ENCODE results near the gene EMILIN2. TPM values are rescaled to one million over a fixed set of nuclear protein-coding genes. Genes with fewer than 3 reads are reported as not detected.

EMILIN2 gene
- total and polyA plus RNA-seq, 2 donors from 2014 or later: 4.3 to 24.0 TPM

DNA sequence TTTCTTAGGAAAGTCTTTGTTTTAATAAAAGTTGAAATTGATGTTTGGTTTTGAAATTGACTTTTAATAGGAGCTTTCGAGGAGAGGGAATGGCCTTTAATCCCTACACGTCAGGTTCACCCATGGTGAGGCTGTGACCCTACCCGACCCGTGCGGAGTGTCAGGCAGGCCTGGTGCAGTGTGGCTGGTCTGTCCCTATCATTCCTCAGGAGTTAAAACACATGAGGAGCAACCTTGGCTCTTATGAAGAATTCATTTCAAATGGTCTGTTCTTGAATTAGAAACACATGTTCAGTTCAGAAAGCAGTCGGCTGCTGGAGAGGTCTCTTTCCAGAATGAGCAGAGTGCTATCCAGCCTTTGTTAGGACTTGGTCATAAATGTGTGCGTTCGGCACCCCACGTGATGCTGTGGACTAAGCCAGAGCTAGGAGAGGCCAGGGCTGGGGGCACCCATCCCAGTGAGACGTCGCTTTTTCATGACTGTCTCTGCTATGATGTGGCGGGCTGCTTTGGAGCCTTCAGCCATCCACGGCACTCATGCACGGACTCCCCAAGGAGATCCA lies 54.7 kb downstream of the EMILIN2 start:
- Histone ChIP-seq H3K27me3 (ENCODE audit: control insufficient read depth, insufficient read depth, low read length) (no peaks in the 10 kb centered on the region), H3K4me1 (ENCODE audit: control insufficient read depth in 2 of 3, insufficient read depth in 2 of 3, low read depth in 1 of 3, low read length in 3 of 3) (no peaks in the 10 kb centered on the region), H3K27ac (ENCODE audit: low read depth in 2 of 2, low read length in 2 of 2) (no peak overlapping the region), H3K9me3 (ENCODE audit: control insufficient read depth in 2 of 3, insufficient read depth in 1 of 3, low read length in 3 of 3) (no peaks in the 10 kb centered on the region), H3K9ac (ENCODE audit: low read length in 3 of 3) (no peak overlapping the region), H3K36me3 (ENCODE audit: control insufficient read depth in 2 of 3, insufficient read depth in 3 of 3, low read length in 3 of 3) (no peaks in the 10 kb centered on the region), H3K4me3 (ENCODE audit: low read length in 3 of 3) (no peak overlapping the region)
- TF ChIP-seq, protein P1, sequence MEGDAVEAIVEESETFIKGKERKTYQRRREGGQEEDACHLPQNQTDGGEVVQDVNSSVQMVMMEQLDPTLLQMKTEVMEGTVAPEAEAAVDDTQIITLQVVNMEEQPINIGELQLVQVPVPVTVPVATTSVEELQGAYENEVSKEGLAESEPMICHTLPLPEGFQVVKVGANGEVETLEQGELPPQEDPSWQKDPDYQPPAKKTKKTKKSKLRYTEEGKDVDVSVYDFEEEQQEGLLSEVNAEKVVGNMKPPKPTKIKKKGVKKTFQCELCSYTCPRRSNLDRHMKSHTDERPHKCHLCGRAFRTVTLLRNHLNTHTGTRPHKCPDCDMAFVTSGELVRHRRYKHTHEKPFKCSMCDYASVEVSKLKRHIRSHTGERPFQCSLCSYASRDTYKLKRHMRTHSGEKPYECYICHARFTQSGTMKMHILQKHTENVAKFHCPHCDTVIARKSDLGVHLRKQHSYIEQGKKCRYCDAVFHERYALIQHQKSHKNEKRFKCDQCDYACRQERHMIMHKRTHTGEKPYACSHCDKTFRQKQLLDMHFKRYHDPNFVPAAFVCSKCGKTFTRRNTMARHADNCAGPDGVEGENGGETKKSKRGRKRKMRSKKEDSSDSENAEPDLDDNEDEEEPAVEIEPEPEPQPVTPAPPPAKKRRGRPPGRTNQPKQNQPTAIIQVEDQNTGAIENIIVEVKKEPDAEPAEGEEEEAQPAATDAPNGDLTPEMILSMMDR (IDR thresholded peaks at IDR 0.05; ENCODE audit: borderline replicate concordance, extremely low read depth, insufficient read depth): no peak
- intact Hi-C loops (cut with DNase I): no loop called here
- FAIRE-seq: no peak
- DNase-seq: peak in 3 of 5 donors; percentile 21 to 74 (median 33)

DNA sequence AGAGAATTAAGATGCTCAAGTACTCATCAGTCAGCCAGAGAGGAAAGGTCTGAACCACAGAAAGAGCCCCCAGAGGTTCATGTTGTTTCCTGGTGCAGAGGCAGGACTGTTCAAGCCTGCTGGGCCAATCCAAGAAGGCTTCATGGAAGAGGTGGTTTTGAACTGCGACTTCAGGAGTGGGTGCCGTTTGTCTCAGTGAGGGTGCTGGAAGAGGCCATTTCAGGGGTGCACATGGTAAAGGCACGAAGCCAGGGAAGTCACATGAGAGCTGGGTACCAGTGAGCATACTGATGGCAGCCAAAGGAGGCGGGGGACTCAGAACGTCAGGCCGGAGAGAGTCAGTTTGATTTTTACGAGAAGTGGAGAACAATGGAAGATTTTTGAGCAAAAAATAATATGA lies 55.5 kb downstream of the EMILIN2 start:
- Histone ChIP-seq H3K27me3 (ENCODE audit: control insufficient read depth, insufficient read depth, low read length) (no peaks in the 10 kb centered on the region), H3K9ac (ENCODE audit: low read length in 3 of 3) (no peak overlapping the region), H3K36me3 (ENCODE audit: control insufficient read depth in 2 of 3, insufficient read depth in 3 of 3, low read length in 3 of 3) (no peaks in the 10 kb centered on the region), H3K4me3 (ENCODE audit: low read length in 3 of 3) (no peak overlapping the region), H3K27ac (ENCODE audit: low read depth in 2 of 2, low read length in 2 of 2) (no peak overlapping the region), H3K9me3 (ENCODE audit: control insufficient read depth in 2 of 3, insufficient read depth in 1 of 3, low read length in 3 of 3) (no peaks in the 10 kb centered on the region), H3K4me1 (ENCODE audit: control insufficient read depth in 2 of 3, insufficient read depth in 2 of 3, low read depth in 1 of 3, low read length in 3 of 3) (peaks cover 0 to 2% (median 0%) of the 10 kb centered on the region in 3 donors)
- no peak for FAIRE-seq
- TF ChIP-seq, protein P1 (IDR thresholded peaks at IDR 0.05; ENCODE audit: borderline replicate concordance, extremely low read depth, insufficient read depth): no peak
- DNase-seq: peak in 1 of 5 donors; percentile 22
- intact Hi-C loops (cut with DNase I): no loop called here

DNA sequence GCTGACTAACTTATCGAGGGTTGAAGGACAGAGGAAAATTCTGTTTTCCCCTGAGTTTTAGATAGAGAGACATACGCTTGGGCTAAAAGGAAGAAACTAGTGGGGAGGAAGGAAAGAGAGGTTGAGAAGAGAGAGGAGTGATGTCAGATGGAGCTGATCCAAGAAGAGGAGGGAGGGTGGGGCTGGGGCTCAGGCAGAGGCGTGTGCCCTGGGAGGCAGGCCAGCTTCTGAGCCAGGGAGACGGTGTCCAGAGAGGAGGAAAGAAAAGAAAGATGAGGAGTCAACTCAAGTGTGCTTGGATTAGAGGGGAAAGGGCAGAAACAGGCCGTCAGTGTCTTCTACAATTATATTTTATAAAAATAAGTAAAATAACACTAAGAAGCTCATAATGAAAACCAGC lies 56.2 kb downstream of the EMILIN2 start:
- intact Hi-C loops (cut with DNase I): no loop called here
- peaks cover 0 to 2% (median 0%) of the 10 kb centered on the region in 3 donors for H3K4me1 ChIP-seq (ENCODE audit: control insufficient read depth in 2 of 3, insufficient read depth in 2 of 3, low read depth in 1 of 3, low read length in 3 of 3)
- no peak overlapping the region for H3K9ac ChIP-seq (ENCODE audit: low read length in 3 of 3)
- H3K9me3 ChIP-seq (ENCODE audit: control insufficient read depth in 2 of 3, insufficient read depth in 1 of 3, low read length in 3 of 3): no peaks in the 10 kb centered on the region
- peak in 1 of 5 donors; percentile 76 for DNase-seq
- no peak for FAIRE-seq
- no peaks in the 10 kb centered on the region for H3K27me3 ChIP-seq (ENCODE audit: control insufficient read depth, insufficient read depth, low read length)
- H3K4me3 ChIP-seq (ENCODE audit: low read length in 3 of 3): no peak overlapping the region
- H3K27ac ChIP-seq (ENCODE audit: low read depth in 2 of 2, low read length in 2 of 2): no peak overlapping the region
- H3K36me3 ChIP-seq (ENCODE audit: control insufficient read depth in 2 of 3, insufficient read depth in 3 of 3, low read length in 3 of 3): no peaks in the 10 kb centered on the region
- TF ChIP-seq, protein P1 (IDR thresholded peaks at IDR 0.05; ENCODE audit: borderline replicate concordance, extremely low read depth, insufficient read depth): no peak
